SJCRH30 (cell line): ENCODE measurements around the gene UGT3A2. TPM values are rescaled to one million over a fixed set of nuclear protein-coding genes. Genes with fewer than 3 reads are reported as not detected.
"Not testable (repeated sequence)": the region's sequence is repeated elsewhere in the genome, so short reads cannot be mapped to it uniquely, and the experiment has no call there.

Experiments
- DNase-seq, 2 experiments: peaks; one replicate each; pipeline ENCODE4 v3.0.0-alpha.2; 2015 to 2020
- H3K27ac ChIP-seq: fragments of 250-450 bp; sonication (Bioruptor Pico); 2 replicates; pipeline ENCODE4 v1.5.1; 2020; ENCODE audit warnings: mild to moderate bottlenecking, moderate library complexity
- H3K27me3 ChIP-seq: fragments of 250-450 bp; sonication (Bioruptor Pico); 2 replicates; pipeline ENCODE4 v1.5.1; 2020; ENCODE audit warnings: mild to moderate bottlenecking, moderate library complexity
- H3K36me3 ChIP-seq: fragments of 250-450 bp; sonication (Bioruptor Pico); 2 replicates; pipeline ENCODE4 v1.5.1; 2020; ENCODE audit warnings: mild to moderate bottlenecking, moderate library complexity
- H3K4me1 ChIP-seq: fragments of 250-450 bp; sonication (Bioruptor Pico); 2 replicates; pipeline ENCODE4 v1.5.1; 2020; ENCODE audit warnings: mild to moderate bottlenecking, moderate library complexity
- H3K4me3 ChIP-seq: fragments of 250-450 bp; sonication (Bioruptor Pico); 2 replicates; pipeline ENCODE4 v1.5.1; 2020; ENCODE audit warnings: mild to moderate bottlenecking, moderate library complexity
- H3K9me3 ChIP-seq: fragments of 250-450 bp; sonication (Bioruptor Pico); replicated peaks from 2 replicates; pipeline ENCODE4 v1.5.1; 2020; ENCODE audit warnings: mild to moderate bottlenecking, moderate library complexity
- total RNA-seq: library from RNA; depleted of rRNA; stranded (reverse); fragments of >200 nt; shearing (Covaris generic); gene quantifications from 2 replicates; pipeline ENCODE4 v1.2.3, GENCODE V29; 2014

UGT3A2 gene
- total RNA-seq, 1 experiment from 2014 or later: not detected

- not testable (repeated sequence) for H3K27ac ChIP-seq, DNase-seq, H3K4me3 ChIP-seq, H3K9me3 ChIP-seq, H3K36me3 ChIP-seq, H3K27me3 ChIP-seq, H3K4me1 ChIP-seq
Observed at GRCh38 chr5:36034536-36035134, 32.0 kb downstream of the UGT3A2 start.

DNA sequence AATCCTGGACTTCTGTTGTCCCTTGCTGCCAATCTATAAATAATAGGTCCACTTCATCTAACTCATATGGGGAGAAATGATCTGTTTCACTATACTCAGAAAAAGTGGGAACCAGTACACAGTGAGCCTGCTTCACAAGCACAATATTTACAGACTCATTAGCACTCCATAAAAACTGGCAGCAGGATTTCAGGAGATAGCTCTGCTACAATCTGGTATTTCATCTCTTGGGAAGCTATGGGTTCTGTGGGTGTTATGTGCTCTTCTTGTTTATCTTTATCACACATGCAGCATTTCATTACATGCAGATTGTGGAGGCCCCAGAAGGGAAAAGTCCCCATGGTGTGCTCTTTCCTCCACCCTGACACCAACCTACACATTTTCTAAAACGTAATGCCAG is 33.2 kb downstream of the UGT3A2 start:
- Histone ChIP-seq H3K4me3 (no peak overlapping the region), H3K27ac (no peak overlapping the region), H3K9me3 (0 out of 2 replicates have a peak, but pooled peaks cover 4% of the 10 kb centered on the region), H3K4me1 (no peaks in the 10 kb centered on the region), H3K27me3 (no peaks in the 10 kb centered on the region), H3K36me3 (no peaks in the 10 kb centered on the region)
- DNase-seq: no peak

DNA sequence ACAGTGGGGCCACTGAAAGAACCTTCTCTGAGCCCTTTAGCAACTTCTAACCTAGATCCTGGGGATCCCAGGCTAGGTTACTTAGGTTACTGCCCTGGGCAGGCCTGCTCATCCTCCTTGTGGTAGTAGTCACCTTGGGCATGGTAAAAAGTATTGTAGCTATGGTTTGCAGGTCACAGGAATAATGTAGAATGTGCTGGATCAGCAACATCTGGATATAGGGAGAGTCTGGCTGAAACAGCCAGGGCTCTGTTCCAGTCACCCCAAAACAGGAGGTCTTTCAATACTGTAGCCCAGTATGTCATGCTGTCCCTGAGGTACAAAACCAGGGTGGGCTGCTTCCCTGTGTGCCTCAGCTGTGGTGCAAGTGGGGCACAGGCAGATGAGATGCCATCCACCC is 33.6 kb downstream of the UGT3A2 start:
- Histone ChIP-seq H3K9me3 (0 out of 2 replicates have a peak, but pooled peaks cover 4% of the 10 kb centered on the region), H3K36me3 (no peaks in the 10 kb centered on the region), H3K4me1 (no peaks in the 10 kb centered on the region), H3K27me3 (no peaks in the 10 kb centered on the region), H3K27ac (no peak overlapping the region), H3K4me3 (no peak overlapping the region)
- no peak for DNase-seq

GRCh38 chr5:36031223-36031622 is 35.5 kb downstream of the UGT3A2 start:
- Histone ChIP-seq H3K36me3 (no peaks in the 10 kb centered on the region), H3K4me3 (no peak overlapping the region), H3K27me3 (no peaks in the 10 kb centered on the region), H3K4me1 (no peaks in the 10 kb centered on the region), H3K9me3 (peaks cover 6% of the 10 kb centered on the region; the same call in 1 of the 2 replicates), H3K27ac (no peak overlapping the region)
- no peak for DNase-seq

GRCh38 chr5:36029914-36030313 is 36.8 kb downstream of the UGT3A2 start:
- H3K27ac ChIP-seq: no peak overlapping the region
- H3K27me3 ChIP-seq: no peaks in the 10 kb centered on the region
- DNase-seq: no peak
- H3K9me3 ChIP-seq: peaks cover 6% of the 10 kb centered on the region; the same call in 1 of the 2 replicates
- no peaks in the 10 kb centered on the region for H3K4me1 ChIP-seq
- H3K36me3 ChIP-seq: no peaks in the 10 kb centered on the region
- no peak overlapping the region for H3K4me3 ChIP-seq

- Histone ChIP-seq H3K4me1 (no peaks in the 10 kb centered on the region), H3K36me3 (no peaks in the 10 kb centered on the region), H3K27me3 (no peaks in the 10 kb centered on the region), H3K9me3 (peaks cover 6% of the 10 kb centered on the region; the same call in 1 of the 2 replicates), H3K4me3 (no peak overlapping the region), H3K27ac (no peak overlapping the region)
- DNase-seq: no peak
Observed at GRCh38 chr5:36028816-36029465, 37.7 kb downstream of the UGT3A2 start.

- H3K9me3 ChIP-seq: peaks cover 10% of the 10 kb centered on the region; the same call in 1 of the 2 replicates
- H3K27ac ChIP-seq: no peak overlapping the region
- H3K36me3 ChIP-seq: no peaks in the 10 kb centered on the region
- H3K27me3 ChIP-seq: no peaks in the 10 kb centered on the region
- H3K4me1 ChIP-seq: peaks cover 9% of the 10 kb centered on the region
- no peak overlapping the region for H3K4me3 ChIP-seq
- no peak for DNase-seq
Observed at GRCh38 chr5:36027711-36028110, 39.0 kb downstream of the UGT3A2 start.

DNA sequence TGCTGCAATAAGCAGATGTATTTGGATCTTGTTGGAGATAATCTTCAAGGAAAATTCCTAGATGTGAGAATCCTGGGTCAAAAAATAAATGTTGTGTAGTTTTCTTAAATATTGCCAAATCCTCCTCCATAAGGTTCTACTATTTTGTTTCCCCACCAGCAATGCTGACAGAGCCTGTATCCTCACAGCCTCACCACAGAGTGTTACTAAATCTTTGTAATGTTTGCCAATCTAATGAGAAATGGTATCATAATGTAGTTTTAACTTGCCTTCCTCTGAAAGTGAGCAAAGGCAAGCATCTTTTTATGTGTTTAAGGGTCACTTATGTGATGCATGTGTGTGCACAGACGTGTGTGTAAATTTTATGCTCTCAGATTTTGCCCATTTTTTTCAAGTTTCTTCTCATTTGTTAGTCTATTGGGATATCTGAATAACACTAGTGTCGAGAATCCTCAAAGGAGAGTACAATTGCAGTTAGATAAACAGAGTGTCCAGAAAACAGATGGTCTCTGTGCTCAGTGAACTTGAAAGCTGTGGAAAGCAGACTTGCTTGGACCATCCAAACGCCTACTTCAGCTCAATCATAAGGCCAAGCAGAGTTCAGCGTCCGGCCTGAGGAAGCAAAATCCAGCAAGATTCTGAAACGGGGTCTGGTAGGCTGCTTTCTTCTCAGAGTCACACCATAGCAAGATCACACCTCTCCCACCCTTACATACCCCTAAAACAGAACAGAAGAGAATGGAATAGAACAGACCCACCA is 39.8 kb downstream of the UGT3A2 start:
- Histone ChIP-seq H3K9me3 (peaks cover 10% of the 10 kb centered on the region; the same call in 1 of the 2 replicates), H3K4me1 (peaks cover 16% of the 10 kb centered on the region), H3K36me3 (no peaks in the 10 kb centered on the region), H3K27me3 (no peaks in the 10 kb centered on the region), H3K4me3 (no peak overlapping the region), H3K27ac (no peak overlapping the region)
- no peak for DNase-seq

- peak; percentile 45 to 60 for DNase-seq
- Histone ChIP-seq H3K9me3 (peaks cover 18% of the 10 kb centered on the region; the same call in 1 of the 2 replicates), H3K4me1 (peaks cover 16% of the 10 kb centered on the region), H3K27ac (peak overlapping the region; percentile 7; the same call in 1 of the 2 replicates)
- not testable (repeated sequence) for H3K27me3 ChIP-seq, H3K4me3 ChIP-seq, H3K36me3 ChIP-seq
Observed at GRCh38 chr5:36022246-36022645, 44.4 kb downstream of the UGT3A2 start.

DNA sequence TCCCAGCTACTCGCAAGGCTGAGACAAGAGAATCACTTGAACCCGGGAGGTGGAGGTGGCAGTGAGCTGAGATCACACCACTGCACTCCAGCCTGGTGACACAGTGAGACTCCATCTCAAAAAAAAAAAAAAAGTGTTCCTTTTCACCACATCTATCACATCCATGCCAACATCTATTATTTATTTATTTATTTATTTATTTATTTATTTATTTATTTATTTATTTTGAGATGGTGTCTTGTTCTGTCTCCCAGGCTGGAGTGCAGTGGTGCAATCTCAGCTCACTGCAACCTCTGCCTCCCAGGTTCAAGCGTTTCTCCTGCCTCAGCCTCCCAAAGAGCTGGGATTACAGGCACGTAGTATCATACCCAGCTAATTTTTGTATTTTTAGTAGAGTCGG is 47.1 kb downstream of the UGT3A2 start:
- Histone ChIP-seq H3K9me3 (0 out of 2 replicates have a peak, but pooled peaks cover 15% of the 10 kb centered on the region), H3K4me1 (peaks cover 16% of the 10 kb centered on the region)
- not testable (repeated sequence) for H3K27me3 ChIP-seq, DNase-seq, H3K27ac ChIP-seq, H3K36me3 ChIP-seq, H3K4me3 ChIP-seq

DNA sequence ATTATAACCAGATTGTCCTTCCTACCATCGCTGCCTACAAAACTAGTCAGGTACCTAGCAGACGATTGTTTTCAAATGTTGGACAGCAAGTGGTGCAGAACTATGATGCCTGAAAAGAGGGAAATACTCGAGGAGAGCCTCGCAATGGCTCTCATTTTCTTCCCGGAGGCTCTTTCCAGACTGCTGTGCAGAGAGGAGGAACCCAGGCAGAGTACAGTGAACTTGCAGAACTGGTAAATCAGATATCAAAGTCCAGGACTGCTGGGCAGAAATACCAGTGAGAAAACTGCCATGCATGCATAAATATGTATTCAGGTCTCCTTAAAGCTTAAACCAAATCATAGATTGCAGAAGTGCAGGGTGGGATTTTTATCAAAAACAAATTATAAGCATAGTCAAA is 49.1 kb downstream of the UGT3A2 start:
- Histone ChIP-seq H3K4me3 (no peak overlapping the region), H3K4me1 (peaks cover 7% of the 10 kb centered on the region), H3K36me3 (no peaks in the 10 kb centered on the region), H3K27ac (no peak overlapping the region), H3K27me3 (no peaks in the 10 kb centered on the region), H3K9me3 (peaks cover 10% of the 10 kb centered on the region; the same call in 1 of the 2 replicates)
- no peak for DNase-seq

DNA sequence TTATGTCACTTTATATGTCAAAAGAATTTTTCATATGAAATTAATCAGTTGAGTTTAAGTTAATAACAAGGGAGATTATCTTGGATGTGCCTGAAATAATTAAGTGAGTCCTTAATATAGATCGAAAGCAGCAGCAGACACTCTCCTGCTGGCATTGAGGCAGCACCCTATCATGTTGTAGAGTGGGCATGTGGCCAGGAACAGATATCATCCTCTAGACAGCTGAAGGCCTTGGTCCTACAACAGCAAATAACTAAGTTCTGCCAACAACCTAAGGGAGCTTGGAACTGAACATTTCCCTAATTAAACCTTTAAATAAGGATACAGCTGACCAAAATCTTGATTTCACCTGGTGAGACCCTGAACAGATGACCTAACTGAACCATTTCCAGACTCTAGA is 49.7 kb downstream of the UGT3A2 start:
- peak in 1 of 2 experiments; percentile 22 for DNase-seq
- Histone ChIP-seq H3K4me3 (no peak overlapping the region), H3K27ac (no peak overlapping the region), H3K27me3 (no peaks in the 10 kb centered on the region), H3K36me3 (no peaks in the 10 kb centered on the region), H3K4me1 (peaks cover under 1% of the 10 kb centered on the region), H3K9me3 (peaks cover 10% of the 10 kb centered on the region; the same call in 1 of the 2 replicates)

- no peak overlapping the region for H3K27ac ChIP-seq
- no peak overlapping the region for H3K4me3 ChIP-seq
- no peaks in the 10 kb centered on the region for H3K4me1 ChIP-seq
- no peaks in the 10 kb centered on the region for H3K27me3 ChIP-seq
- H3K36me3 ChIP-seq: no peaks in the 10 kb centered on the region
- no peak for DNase-seq
- H3K9me3 ChIP-seq: peaks cover 3% of the 10 kb centered on the region; the same call in 1 of the 2 replicates
Observed at GRCh38 chr5:36013182-36013581, 53.5 kb downstream of the UGT3A2 start.

GRCh38 chr5:36009698-36010097 is 57.0 kb downstream of the UGT3A2 start:
- H3K27me3 ChIP-seq: no peaks in the 10 kb centered on the region
- no peak overlapping the region for H3K27ac ChIP-seq
- no peaks in the 10 kb centered on the region for H3K4me1 ChIP-seq
- no peak overlapping the region for H3K4me3 ChIP-seq
- H3K36me3 ChIP-seq: no peaks in the 10 kb centered on the region
- DNase-seq: no peak
- H3K9me3 ChIP-seq: peaks cover 3% of the 10 kb centered on the region; the same call in 1 of the 2 replicates

DNA sequence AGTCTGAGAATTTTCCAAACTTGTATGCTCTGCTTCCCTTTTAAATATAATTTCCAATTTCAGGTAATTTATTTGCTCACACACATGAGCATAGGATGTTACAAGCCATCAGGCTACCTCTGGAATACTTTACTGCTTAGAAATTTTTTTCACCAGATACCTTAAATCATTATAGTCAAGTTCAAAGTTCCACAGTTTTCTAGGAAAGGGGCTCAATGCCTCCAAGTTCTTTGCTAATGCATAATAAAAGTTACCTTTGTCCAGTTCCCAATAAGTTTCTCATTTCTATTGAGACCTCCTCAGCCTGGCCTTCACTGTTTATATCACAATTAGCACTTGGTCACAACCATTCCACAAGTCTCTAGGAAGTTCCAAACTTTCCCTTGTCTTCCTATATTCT is 59.3 kb downstream of the UGT3A2 start:
- no peak for DNase-seq
- no peak overlapping the region for H3K27ac ChIP-seq
- H3K4me3 ChIP-seq: no peak overlapping the region
- H3K4me1 ChIP-seq: no peaks in the 10 kb centered on the region
- H3K36me3 ChIP-seq: no peaks in the 10 kb centered on the region
- H3K9me3 ChIP-seq: peaks cover 3% of the 10 kb centered on the region; the same call in 1 of the 2 replicates
- no peaks in the 10 kb centered on the region for H3K27me3 ChIP-seq
